Thyroid gland (tissue), 4 donors: ENCODE results near the gene CAPG.

Experiments
- POLR2A ChIP-seq, 2 donors: fragments of 450-650 bp; IDR thresholded peaks; one replicate each; pipeline ENCODE4 v1.6.1; 2017; ENCODE audit warnings: antibody characterized with exemption in 2 of 2, mild to moderate bottlenecking in 2 of 2, moderate library complexity in 1 of 2
- TF ChIP-seq, protein P1 (sequence below), 6 experiments: fragments of 200-600 bp in 3 of 6; fragments of 450-650 bp in 3 of 6; sonication (generic) in 3 of 6; IDR thresholded peaks; one replicate each; pipeline ENCODE4 v1.5.1; 2016 to 2019; ENCODE audit warnings: antibody characterized with exemption in 6 of 6, mild to moderate bottlenecking in 2 of 6, inconsistent platforms in 1 of 6, moderate library complexity in 1 of 6

DNA sequence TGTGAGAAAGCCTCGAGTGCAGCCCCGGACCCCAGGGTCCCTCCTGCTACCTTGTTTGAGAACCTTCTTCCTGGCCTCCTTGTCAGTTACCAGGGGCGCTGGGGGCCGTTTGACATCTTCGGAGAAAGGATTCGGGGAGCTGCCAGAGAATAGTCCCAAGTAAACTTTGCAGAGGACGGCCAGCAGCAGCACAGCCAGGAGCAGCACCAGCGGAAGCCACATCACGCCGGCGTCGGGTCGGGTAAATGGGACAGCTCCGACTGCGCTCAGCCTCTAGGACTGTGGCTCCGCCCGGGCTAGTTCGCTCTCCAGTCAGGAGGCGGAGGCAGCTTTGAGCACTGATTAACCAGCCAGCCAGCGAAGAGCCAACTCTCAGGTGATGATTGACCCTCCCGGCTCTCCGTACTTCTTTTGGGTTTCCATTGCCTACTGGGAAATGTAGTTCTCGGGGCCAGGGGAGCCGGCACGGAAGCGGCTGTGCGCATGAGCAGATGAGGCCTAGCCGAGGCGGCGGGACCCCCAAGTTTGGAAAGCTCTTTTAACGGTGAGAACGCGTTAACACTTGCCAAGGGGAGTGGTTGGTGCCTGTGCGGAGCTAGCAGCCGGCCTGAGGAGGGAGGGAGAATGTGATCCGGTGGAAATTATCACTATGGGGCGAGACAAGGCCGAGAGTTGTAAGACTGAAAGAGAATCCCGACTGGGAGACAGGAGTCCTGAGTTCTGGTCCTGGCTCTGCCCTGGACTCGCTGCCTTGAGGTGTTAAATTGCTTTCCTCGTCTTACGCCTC, 55.7 kb downstream of the CAPG start, which contains the start of the genes ELMOD3 and RETSAT:
- TF ChIP-seq, protein P1, sequence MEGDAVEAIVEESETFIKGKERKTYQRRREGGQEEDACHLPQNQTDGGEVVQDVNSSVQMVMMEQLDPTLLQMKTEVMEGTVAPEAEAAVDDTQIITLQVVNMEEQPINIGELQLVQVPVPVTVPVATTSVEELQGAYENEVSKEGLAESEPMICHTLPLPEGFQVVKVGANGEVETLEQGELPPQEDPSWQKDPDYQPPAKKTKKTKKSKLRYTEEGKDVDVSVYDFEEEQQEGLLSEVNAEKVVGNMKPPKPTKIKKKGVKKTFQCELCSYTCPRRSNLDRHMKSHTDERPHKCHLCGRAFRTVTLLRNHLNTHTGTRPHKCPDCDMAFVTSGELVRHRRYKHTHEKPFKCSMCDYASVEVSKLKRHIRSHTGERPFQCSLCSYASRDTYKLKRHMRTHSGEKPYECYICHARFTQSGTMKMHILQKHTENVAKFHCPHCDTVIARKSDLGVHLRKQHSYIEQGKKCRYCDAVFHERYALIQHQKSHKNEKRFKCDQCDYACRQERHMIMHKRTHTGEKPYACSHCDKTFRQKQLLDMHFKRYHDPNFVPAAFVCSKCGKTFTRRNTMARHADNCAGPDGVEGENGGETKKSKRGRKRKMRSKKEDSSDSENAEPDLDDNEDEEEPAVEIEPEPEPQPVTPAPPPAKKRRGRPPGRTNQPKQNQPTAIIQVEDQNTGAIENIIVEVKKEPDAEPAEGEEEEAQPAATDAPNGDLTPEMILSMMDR (IDR thresholded peaks at IDR 0.05), result peak in 1 of 6 experiments; percentile 15
- peak; percentile 80 to 96 for TF ChIP-seq POLR2A (IDR thresholded peaks at IDR 0.05)
